ENCODE measurements around the gene ZNF836.

Gene ZNF836

GRCh38 chr19:52188822-52189734 lies 17.7 kb upstream of the ZNF836 start:
- no peak for DNase-seq (ENCODE audit: low spot score)

- no peak for DNase-seq (ENCODE audit: low spot score)
Measured at GRCh38 chr19:52187407-52187806, 16.0 kb upstream of the ZNF836 start.

DNA sequence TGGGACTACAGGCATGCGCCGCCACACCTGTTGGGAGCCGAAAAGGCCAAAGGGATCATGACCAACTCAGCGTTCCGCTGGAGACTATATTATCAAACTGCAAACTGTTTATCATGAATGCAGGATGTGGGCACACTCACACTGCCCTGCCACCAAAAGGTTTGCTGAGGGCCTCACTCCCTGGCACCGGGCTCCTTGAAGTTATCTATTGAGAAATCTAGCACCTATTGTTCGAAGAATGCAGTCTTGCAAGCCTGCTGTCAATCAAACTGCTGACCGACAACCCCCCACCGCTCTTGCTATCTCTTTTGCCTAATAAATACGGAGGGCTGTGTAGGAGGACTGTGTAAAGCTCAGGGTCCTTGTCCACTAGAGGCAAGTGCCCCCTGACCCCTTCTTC lies 5.2 kb upstream of the ZNF836 start:
- no peak for DNase-seq (ENCODE audit: low spot score)

GRCh38 chr19:52172347-52172746 lies 926 bp upstream of the ZNF836 start:
- DNase-seq (ENCODE audit: low spot score) = no peak

GRCh38 chr19:52170863-52171320 lies 529 bp downstream of the ZNF836 start:
- no peak for DNase-seq (ENCODE audit: low spot score)

GRCh38 chr19:52170304-52170703 lies 1.1 kb downstream of the ZNF836 start:
- DNase-seq (ENCODE audit: low spot score) = no peak

GRCh38 chr19:52155596-52156359 lies 15.6 kb downstream of the ZNF836 start:
- no peak for DNase-seq (ENCODE audit: low spot score)

DNA sequence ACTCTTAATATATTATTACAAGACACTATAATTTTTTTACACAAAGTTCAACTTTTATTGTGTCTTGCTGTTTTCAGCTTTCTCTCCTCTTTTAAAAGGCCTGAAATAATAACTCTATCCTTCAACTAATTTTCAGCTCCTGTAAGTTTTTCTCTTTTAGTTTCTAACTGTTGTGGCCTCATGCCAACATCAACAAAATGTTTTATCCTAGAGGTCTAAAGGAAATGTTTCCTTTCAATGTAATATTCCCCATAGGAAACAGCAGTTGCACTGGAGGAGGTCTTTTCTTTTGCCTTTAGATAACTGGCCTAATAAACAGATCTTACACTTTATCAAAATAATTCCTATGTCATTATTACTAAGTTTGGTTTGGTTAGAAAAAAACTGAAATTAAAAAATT lies 23.2 kb downstream of the ZNF836 start:
- DNase-seq (ENCODE audit: low spot score) = no peak

DNA sequence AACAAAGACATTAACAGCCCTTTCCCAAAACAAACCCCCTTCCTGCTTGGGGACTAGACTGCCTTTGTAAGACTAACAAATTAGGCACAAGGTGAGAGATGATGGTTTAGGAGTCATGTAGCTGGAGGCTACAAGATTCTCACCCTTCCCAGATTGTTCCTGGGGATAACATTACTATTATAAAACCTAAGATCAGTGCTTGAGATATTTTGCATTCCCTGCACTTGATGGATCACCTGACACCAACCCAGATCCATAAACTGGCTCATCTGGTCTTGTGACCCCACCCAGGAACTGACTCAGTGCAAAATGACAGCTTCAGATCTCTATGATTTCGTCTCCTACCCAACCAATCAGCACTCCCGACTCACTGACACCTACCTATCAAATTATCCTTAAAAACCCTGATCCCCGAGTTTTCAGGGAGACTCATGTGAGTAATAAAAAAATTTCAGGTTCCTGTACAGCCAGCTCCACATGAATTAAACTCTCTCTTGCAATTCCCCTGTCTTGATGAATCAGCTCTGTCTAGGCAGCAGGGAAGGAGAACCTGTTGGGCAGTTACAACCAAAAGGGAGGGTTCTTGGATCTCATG lies 29.3 kb downstream of the ZNF836 start:
- DNase-seq (ENCODE audit: low spot score) = no peak

DNA sequence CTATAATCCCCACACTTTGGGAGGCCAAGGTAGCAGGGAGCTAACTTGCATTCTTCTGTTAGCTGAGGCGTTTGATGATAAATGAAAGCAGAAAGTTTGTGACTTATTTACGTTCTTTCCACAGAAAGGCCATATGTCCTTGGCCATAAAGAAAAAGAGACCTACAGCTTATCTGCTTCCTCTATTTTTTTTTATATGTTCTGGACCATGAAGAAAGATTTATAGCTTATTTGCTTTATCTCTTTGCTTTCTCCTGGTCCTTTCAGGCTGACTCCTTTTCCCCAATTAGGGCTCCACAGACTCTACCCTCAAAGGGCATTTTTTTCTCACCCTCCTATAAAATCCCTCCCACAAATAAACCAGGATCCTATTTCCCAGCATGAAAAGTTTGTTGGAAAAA lies 30.2 kb downstream of the ZNF836 start:
- DNase-seq (ENCODE audit: low spot score) = no peak

DNA sequence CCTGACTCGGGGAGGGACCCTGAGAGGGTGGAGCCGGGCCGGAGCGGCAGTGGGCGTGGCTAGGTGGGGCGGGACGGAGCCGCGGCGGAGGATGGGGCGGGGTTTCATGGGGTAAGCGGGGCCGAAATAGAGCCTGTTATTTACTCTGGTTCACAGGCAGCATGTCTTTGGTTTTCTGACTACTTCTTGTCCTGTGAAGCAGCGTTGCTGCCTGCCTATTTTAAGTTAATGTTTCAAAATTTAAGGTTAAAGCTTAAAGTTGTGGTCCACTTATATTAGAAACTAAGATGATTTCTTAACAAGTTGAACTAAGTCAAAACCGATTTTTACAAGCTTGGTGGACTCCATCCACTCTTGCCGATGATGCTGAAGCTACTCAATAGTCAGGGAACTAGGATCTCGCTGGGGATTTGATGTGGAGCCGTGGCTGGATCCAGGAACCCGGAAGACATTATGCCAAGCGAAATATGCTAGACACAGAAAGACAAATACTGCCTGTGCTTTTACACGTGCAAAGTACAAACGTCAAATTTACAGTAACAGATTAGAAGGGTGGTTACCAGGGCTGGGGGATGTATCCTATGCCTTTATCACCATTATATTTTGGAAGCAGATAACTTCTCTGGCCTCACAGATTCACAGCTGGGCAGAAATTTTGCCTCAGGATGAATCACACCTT lies 31.2 kb downstream of the ZNF836 start:
- DNase-seq (ENCODE audit: low spot score) = no peak

DNA sequence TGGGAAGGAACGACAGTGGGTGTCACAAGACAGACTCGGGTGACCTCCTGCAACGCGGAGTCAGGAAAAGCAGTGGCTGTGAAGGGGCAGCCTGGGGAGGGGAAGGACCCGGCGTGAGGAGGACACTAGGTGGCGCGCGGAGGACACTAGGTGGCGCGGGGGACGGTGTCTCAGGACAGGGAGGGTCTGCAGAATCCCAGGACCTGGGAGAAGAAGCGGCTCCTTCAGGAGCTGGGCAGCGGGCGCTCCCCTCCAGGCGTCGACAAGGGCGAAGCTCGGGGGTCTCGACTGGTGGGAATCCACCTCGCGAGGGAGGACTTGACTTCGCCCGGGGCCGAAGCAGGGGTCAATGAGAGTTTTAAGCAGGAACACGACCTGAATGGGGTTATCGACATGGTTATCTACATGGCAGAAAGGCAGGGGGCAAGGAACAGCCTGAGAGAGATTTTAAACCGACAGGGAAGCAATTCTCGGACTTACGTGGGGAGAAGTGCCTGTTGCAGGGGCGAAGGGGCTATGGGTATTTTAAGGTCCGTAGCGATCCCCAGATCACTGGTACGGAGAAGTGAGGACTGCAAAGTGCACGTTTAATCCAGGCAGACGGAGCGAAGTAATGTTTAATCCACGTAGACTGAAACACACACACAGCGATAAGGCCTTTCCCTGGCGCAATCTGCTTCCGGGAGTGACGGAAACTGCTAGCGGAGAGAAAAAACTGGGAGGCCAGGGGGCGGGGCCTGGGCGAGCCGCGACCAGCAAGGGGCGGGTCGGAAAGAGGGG lies 32.0 kb downstream of the ZNF836 start, which contains the start of gene ZNF616:
ZNF616 (minus strand) TSS at position 687 of the 780 bp plus-strand sequence. CDS start 9,426 bp downstream, outside the sequence.
- peak; percentile 94 for DNase-seq (ENCODE audit: low spot score)

GRCh38 chr19:52138983-52139251 lies 32.5 kb downstream of the ZNF836 start:
- no peak for DNase-seq (ENCODE audit: low spot score)

GRCh38 chr19:52138278-52138982 lies 33.0 kb downstream of the ZNF836 start:
- no peak for DNase-seq (ENCODE audit: low spot score)

DNA sequence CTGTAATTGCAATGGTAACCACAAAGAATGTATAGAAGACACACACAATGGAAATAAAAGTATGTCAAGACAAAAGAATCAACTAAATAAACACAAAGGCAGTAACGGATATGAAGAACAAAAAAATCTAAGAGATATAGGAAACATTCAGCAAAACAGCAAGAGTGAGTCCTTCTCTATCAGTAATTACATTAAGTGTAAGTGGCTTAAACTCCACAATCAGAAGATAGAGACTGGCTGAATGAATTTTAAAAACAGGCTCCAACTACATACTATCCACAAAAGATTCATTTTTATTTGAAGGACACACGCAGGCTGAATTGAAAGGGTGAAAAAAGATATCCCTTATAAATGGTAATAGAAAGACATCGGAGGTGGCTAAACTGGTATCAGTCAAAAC lies 51.1 kb downstream of the ZNF836 start:
- DNase-seq (ENCODE audit: low spot score) = no peak

GRCh38 chr19:52115526-52116053 lies 55.8 kb downstream of the ZNF836 start:
- no peak for DNase-seq (ENCODE audit: low spot score)

DNA sequence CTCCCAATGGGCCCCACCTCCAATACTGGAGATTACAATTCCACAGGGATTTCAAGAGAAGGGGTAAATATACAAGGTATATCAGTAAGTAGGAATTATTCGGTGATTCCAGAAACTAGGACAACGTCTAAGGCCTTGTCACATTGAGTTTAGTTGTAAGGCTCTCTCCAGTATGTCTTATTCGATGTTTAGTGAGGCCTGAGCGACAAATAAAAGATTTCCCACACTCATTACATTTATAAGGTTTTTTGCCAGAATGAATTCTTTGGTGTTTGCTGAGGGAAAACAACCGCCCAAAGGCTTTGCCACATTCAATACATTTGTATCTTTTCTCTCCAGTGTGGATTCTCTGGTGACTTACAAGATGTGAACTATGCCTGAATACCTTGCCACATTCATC lies 56.7 kb downstream of the ZNF836 start:
- no peak for DNase-seq (ENCODE audit: low spot score)

DNA sequence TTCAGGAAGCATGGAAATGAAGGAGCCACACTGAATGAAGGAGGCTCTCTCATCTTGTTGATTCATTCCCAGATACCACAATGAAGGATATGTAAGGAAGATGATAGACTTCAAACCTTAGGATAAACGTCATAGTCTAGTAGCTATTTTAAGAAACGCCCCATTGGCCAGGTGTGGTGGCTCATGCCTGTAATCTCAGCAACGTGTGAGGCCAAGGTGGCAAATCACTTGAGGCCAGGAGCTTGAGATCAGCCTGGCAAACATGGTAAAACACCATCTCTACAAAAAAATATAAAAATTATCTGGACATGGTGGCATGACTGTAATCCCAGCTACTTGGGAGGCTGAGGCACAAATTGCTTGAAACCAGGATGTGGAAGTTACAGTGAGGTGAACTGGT lies 58.8 kb downstream of the ZNF836 start:
- DNase-seq (ENCODE audit: low spot score) = no peak

DNA sequence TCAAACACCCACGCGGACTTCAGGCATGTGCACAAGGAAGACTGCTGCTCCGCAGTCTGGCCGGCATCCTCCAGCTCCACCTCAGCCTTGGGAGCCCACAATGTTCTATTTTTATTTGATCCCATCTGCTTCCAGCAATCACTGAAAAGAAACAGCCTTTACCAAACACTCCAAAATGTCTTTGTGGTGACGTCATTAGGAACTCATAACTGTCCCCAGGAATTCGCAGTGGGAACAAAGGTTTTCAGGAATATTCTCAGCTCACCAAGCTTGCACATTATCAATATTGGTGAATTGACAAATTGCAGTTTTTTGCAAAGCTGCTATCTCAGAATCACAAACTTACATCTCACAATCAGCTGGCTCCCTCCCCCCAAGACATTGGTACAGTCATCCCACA lies 60.6 kb downstream of the ZNF836 start:
- no peak for DNase-seq (ENCODE audit: low spot score)

Data from activated CD4-positive, alpha-beta T cell treated with anti-CD3 and anti-CD28 coated beads, Interleukin-2, Interleukin-4, amounts not matched to agents 100 ng/mL and 50 ng/mL, durations not matched to agents 16 hours and 8 hours (primary cell).